ENCODE results near the gene RAMP2.

- TF ChIP-seq POLR2AphosphoS5 (IDR thresholded peaks at IDR 0.05; ENCODE audit: insufficient read depth in 1 of 2, low read depth in 1 of 2) (no peak), POLR2A (IDR thresholded peaks at IDR 0.05) (no peak)
- TF ChIP-seq, protein P1, sequence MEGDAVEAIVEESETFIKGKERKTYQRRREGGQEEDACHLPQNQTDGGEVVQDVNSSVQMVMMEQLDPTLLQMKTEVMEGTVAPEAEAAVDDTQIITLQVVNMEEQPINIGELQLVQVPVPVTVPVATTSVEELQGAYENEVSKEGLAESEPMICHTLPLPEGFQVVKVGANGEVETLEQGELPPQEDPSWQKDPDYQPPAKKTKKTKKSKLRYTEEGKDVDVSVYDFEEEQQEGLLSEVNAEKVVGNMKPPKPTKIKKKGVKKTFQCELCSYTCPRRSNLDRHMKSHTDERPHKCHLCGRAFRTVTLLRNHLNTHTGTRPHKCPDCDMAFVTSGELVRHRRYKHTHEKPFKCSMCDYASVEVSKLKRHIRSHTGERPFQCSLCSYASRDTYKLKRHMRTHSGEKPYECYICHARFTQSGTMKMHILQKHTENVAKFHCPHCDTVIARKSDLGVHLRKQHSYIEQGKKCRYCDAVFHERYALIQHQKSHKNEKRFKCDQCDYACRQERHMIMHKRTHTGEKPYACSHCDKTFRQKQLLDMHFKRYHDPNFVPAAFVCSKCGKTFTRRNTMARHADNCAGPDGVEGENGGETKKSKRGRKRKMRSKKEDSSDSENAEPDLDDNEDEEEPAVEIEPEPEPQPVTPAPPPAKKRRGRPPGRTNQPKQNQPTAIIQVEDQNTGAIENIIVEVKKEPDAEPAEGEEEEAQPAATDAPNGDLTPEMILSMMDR (IDR thresholded peaks at IDR 0.05): no peak
These were observed 22.2 kb downstream of the RAMP2 start for GRCh38 chr17:42783062-42783790.

All from vagina (tissue), 2 donors.